GM21528 (cell line): Measurements from ENCODE around the gene MED26.
"Not testable (repeated sequence)": the region's sequence is repeated elsewhere in the genome, so short reads cannot be mapped to it uniquely, and the experiment has no call there.

Experiments used
- ATAC-seq: cut with Tn5 transposase; IDR thresholded peaks from one replicate; pipeline ENCODE4 v1.9.1; 2021; ENCODE audit warnings: mild to moderate bottlenecking, moderate library complexity; ENCODE audit not compliant: unreplicated experiment, low FRiP score

The MED26 gene

DNA sequence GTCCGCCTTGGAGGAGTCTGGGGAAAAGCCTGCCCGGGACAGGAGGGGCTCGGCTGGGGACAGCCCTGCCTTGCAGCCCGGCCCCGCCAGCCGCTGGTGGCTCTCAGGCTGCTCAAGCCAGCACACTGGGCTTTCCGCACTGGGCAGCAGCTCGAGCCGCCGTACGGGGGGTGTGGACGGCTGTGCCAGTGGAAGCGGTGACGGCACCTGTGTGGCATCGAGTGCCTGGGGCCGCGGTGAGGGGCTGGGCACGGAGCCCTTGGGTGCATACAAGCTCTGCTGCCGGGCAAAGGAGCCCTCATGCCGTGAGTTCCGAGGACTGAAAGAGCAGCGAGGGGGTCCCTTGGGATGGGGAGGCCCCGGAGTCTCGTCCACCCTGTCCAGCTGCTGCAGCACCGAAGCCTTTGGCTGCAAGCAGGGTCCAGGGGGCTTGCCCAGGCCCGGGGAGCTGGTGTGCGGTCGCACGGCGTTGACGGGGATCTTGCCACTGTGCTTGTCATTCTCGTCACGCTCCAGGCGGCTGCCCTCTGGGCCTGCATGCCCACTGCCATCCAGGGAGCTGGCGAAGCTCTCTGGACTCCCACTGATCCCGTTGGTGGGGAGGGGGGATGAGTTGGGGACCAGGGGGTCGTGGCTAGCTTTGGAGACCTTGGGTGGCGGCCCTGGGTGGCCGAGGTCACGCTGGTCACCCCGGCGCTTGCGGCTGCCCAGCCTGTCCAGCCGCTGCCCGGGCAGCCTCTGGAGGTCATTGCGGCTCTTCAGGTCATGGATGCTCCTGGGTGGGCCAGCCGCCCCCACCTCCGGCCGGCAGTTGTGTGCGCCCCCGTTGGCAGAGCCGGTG, 51.1 kb downstream of the MED26 start:
- no peak for ATAC-seq

DNA sequence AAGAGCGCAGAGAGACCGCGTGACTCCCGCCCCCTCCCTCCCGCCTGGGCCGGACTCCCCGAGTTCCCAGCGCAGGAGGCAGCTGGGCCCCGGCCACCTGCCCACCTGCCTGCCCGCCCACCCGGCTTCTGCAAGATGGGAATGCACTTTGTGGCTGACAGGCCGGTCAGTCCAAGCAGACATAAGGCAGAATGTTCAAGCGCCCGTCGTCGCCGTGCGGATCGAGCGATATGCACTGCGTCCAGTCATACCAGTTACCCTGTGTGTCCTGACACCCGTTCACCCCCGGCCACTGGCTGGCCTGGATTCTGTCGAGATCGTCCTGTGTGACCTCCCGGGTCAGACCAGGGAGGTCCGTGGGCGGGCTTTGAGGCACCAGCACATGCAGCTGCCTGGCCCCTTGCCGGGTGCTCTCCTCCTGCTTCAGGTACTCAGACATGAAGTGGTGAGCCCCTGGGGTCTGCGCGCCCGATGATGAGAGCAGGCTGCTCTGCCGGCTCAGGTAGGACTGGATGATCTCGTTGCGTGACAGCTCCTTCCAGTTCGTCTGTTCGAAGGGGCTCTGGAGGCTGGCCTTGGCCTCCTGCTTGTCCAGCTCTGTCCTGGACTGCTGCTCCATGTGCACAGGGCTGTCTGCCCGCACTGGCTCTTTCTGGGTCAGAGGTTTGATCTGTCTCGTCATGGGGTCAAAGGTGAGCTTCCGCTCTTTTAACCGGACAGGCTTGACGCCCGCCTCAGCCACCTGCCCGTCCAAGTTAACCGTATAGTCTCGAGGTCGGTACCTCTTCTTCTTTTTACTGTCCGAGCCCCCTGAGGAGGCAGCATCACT, 51.9 kb downstream of the MED26 start:
- no peak for ATAC-seq

DNA sequence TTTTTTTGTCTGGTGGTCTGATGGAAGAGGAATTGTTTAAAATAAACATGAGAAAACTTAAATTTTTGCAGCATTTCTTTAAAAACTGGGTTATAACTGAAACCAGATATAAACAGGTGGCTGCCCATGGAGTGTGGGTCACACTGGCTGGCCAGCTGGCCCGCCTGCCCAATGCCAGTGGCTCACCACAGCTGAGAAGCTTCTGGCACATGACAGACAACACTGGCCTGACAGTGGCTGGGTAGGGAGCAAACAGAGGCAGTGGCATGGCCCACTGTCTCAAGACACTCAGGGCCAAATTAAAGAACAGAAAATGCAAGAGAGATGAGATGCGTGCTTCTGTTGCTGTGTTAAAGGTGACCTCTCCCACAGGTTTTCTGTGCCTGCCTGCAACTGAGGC, 52.7 kb downstream of the MED26 start:
- ATAC-seq: no peak

DNA sequence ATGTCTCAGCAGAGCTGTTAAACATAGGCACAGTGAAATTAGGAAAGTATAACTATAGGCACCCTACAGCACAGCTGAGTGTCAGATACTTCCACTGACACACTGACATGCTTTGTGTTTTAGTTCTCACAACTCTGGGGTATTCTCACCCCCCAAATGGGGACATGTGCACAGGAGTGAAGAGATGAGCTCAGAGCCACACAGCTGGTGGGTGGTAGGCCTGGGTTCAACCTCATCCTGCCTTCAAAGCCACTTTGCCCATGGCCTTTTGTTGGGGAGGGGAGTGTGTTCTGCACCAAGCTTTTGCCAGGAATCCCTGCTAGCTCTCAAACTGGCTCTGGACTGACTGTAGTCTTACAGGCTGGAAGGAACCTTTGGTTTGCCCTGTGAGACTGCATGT, 54.1 kb downstream of the MED26 start:
- no peak for ATAC-seq

DNA sequence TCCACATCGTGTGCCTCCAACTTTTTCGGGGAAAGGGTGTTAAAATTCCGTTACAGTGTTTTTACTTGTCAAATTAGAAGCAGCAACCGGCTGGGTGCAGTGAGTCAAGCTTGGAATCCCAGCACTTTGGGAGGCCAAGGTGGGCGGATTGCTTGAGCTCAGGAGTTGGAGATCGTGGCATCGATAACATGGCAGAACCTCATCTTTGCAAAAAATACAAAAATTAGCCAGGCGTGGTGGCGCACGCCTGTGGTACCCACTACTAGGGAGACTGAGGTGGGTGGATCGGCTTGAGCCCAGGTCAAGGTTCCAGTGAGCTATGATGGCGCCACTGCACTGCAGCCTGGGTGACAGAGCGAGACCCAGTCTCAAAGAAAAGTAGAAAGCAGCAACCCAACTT, 54.7 kb downstream of the MED26 start:
- ATAC-seq: no peak

DNA sequence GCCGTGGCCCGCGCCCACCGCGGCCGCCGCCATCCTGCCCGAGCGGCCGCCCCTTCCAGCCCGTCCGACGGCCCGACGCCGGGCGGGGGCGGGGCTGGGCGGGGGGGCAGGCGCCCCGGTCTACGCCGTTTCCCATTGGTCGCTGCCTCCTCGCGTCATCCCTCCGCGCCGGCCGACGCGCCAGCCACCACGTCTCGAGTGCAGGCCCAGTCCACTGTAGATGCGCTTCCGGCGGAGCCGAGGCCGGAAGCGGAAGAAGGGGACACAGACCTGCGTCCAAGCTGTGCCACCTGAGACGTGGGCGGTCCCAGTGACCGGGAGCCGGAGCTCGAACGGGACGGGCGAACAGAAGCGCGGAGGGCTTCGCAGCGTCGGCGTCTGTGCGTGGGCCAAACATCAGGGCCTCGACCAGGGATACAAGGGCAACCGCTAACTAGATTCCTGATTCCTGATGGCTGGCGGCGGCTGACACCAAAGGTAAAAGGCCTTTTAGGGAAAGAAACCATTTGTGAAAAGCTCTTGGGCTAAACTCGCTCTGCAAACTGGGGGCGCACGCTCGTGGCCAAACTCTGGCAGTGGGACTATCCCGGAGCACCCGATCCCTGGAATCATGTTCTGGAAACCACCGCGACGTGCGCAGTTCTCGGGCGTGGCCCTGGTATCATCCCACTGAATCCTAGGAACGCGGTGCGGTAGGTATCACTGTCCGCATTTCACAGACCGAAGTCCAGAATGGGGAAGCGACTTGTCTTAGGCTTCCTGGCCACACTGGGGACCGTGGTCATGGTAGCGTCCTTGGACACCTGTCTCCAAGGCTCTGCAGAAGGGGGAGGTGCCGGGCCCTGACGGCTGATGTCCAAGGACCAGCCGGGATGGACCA, 55.4 kb downstream of the MED26 start, which contains the start of gene SLC35E1:
Gene SLC35E1 (minus strand): TSS at position 84 of the 880 bp plus-strand sequence. CDS start 51 bp downstream, at position 33.
- ATAC-seq: peak; percentile 73

DNA sequence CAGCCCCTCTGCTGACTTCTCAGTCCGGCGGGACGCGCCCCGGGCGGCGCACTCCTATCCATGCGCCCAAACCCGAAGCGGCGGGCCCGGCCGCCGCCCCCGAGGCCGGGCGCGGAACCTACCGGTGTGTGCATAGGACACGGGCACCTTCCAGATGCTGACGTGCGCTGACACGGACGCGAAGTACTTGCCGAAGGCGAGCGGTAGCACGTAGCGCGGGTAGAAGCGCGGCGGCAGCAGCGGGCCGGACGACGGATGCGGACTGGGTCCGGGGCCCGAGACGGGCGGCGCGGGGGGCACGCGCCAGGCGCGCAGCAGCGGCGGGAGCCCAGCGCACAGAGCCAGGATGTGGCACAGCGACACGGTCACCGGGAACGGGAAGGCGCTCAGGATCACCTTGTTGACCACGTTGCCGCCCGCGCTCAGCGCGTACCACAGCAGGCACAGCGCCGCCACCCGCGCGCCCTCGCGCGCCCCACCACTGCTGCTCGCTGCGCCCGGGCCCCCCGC, 56.1 kb downstream of the MED26 start:
- ATAC-seq: peak; percentile 27

DNA sequence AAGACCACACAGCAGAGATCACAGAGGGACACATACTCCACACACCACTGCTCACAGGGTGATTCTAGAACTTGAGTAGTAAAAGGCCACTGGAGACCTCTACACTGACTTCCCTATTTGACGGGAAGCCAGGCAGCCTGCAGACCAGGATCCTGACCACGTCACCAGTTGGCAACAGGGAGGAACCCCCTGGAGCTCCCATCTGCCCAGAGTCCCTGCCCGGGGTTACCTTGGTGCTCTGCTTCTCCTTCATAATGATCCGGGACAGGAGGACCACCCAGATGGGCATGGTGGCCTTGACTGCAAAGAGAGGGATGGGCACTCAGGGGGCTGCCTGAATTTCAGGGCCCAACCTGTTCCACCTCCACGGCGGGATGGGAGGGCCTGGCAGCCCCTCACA, 56.7 kb downstream of the MED26 start:
- no peak for ATAC-seq

DNA sequence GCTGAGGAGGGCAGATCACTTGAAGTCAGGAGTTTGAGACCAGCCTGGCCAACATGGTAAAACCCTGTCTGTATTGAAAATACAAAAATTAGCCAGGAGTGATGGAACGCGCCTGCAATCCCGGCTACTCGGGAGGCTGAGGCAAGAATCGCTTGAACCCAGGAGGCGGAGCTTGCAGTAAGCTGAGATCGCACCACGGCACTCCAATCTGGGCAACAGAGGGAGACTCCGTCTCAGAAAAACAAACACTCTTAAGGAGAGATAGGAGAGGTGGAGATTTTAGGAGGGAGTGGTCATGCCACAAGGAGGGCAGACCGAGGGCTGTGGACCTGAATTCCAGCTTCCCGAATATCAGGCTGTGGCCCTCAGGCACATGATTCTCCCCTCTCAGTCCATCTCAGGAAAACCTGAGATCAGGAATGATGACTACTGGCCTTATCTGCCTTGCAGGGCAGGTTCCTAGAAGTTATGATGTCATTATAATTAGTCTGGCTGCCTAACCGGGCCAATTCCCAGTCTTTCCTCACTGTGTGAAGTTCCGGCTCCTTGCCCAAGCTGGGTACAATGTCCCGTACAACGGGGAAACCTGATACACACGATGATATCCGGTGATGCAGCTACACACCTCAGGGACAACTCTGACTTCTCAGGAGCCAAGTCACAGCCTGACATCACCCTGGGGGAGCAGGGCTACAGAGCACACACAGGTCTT, 58.2 kb downstream of the MED26 start:
- no peak for ATAC-seq

DNA sequence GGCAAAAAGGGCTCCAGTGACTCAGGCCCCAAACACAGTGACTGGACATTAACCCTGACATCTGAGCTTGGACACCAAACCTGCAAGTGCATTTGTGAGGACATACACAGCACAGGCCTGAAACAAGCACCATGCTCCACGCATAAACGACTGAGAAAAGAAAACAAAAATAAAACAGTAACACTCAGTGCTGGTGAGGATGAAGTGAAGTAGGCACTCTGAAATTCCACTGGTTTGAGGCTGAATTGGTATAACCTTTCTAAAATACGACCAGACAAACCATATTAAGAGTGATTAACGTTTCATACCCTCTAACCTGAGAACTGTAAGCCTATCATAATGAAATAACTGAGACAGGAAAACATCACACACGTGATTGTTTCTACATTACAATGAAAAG, 61.3 kb downstream of the MED26 start:
- ATAC-seq: no peak

DNA sequence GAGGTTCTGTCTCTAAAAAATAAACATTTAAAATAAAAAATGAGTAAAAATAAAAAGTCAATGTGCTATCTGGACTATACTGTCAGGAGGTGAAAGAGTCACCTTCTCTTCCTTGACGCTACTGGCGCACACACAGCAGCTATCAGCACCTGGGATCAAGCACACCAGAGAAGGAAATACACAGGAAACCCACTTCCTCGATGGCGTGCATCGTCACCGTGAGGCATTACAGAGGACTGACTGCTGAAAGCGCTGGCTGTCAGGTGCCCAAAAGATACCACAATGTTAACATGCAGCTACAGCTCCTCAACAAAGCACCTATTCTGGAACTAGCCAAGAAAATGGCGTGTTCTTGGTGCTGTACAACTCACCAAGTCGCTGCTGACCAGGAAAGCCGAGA, 61.8 kb downstream of the MED26 start:
- no peak for ATAC-seq

DNA sequence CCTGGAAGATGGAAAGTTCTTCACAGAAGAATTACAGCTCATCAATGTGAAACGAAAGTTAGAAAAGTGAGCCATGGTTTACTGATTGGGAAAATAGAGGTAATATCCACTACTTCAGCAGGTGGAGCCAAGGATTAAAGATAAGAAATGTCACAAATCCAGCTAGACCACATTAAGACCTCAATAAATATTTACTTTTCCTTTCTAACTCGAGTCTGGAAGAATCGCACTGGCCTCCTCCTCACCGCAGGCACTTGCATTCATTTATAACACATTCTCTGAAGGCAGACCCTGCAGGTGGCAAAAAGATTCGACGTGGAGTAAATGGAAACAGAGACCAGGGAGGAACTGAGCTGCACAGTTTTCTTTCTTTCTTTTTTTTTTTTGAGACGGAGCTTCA, 63.2 kb downstream of the MED26 start:
- ATAC-seq: no peak

DNA sequence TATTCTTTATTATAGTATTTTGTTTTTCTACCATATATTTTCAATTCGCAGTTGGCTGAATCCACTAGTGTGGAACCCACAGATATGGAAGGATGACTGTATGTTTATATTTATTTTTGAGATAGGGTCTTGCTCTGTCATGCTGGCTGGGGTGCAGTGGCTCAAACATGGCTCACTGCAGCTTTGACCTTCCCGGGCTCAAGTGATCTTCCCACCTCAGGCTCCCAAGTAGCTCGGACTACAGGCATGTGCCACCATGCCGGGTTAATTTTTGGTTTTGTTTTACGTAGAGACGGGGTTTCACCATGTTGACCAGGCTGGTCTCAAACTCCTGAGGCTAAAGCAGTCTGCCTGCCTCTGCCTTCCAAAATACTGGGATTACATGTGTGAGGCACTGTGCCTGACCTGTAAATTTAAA, 65.4 kb downstream of the MED26 start:
- no peak for ATAC-seq

DNA sequence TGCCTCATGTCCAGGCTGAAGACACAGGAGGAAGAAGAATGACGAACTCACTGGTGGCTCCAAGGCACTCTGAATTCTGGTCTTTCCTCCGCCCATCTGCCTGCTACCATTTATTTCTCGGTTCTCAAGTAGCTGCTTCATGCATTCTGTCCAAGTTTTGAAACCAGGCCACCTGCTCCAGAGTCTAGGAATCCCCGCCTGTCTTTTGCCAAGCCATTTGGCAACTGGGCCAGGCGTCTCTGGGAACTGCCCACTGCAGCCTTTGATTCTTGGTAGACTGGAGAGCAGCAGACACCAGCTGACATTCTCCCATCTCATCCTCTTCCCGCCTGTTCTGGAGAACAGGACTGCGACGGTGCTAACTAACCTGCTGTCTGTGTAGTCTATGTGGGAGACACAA, 66.6 kb downstream of the MED26 start:
- ATAC-seq: no peak

DNA sequence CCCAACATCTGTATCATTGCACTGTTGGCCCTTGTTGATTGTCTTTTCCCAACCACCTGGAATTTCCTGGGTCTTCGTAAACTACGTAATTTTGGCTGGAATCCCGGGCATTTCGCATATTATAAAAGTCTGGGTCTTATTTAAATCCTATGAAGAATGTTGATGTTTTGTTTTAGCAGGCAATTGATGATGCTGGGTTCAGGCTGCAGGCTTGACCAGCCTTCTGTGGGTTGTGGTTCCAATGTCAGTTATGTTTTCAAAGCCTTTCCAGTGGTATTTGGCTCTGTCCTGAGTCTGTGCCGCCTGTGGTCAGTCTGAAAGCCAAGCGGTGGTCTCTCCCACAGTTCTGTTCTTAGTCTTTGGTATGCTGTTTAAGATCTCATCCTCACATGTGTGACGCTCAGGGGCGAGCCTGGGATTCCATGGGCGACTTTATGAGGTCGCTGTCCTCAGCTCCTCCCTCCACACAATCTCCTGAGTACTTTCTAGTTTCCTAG, 68.2 kb downstream of the MED26 start:
- no peak for ATAC-seq

DNA sequence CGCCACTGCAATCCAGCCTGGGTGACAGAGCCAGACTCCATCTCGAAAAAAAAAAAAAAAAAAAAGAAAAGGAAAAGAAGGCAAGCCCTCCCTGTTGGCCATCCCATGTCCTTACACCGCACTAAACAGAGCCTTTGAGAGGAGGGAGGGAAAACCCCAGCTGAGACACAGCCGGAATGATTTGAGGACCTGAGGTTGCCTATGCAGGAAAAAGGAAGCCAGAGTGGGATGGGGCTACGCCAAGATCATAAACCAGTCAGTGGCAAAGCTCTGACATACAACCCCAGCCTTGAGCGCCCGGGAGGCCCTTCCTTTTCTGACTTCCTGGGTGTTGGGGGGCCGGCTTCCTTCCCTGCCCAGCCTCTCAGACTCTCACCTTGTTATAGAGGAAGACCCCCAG, 73.2 kb downstream of the MED26 start:
- ATAC-seq: no peak

DNA sequence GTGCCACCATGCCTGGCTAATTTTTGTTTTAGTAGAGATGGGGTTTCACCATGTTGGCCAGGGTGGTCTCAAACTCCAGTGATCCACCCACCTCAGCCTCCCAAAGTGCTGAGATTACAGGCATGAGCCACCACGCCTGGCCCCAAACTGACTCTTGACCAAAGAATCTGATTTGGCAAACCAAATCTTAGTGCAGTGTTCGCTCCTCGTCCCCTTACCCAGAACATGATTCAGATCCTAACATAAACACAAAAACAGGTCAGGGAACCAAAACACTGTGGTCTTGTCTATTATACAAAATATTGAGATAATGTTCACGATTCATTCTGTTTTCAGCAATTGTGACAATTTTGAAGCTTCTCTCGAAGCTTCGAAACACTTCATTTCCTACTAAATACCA, 76.1 kb downstream of the MED26 start:
- not testable (repeated sequence) for ATAC-seq

DNA sequence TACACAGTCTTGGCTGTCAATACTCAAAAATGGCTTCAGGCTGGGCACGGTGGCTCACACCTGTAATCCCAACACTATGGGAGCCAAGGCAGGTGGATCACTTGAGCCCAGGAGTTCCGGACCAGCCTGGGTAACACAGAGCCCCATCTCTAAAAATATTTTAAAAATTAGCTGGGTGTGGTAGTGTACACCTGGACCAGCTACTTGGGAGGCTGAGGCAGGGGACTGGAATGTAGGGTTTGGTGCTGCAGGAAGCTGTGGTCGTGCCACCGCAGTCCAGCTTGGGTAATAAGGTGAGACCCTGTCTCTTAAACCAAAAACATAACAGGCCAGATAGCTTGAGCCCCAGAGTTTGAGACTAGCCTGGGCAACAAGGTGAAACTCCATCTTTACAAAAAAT, 79.0 kb downstream of the MED26 start:
- no peak for ATAC-seq

DNA sequence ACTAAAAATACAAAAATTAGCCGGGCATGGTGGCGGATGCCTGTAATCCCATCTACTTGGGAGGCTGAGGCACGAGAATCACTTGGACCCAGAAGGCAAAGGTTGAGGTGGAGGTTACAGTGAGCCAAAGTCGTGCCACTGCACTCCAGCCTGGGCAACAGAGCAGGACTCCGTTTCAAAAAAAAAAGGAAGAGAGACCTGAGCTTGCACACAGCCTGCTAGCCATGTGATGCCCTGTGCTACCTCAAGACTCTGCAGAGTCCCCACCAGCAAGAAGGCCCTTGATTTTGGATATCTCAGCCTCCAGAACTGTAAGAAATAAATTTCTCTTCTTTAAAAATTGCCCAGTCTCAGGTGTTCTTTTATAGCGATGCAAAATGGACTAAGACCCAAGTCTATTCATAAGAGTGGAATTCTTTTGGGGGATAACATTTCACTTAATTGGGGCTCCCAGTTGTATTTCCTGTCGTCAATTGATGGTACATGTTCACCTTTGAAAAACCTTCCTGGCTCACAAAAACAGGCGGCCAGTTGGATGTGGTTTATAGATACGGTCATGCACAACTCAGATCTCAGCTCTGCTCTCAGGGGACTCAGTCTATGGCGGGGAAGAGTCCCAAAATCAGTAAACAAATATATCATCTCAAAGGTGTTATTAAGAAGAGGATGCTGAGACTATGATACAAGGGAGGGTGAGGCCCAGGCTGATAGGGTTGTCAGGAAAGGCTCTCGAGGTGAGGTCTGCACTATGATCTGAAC, 83.4 kb downstream of the MED26 start:
- no peak for ATAC-seq
